Retina (tissue), 1 donor: ENCODE data around the gene PPP3CA.

ENCODE experiments used
- DNase-seq: peaks from one replicate; pipeline ENCODE4 v3.0.0-alpha.2; 2016

The PPP3CA gene

DNA sequence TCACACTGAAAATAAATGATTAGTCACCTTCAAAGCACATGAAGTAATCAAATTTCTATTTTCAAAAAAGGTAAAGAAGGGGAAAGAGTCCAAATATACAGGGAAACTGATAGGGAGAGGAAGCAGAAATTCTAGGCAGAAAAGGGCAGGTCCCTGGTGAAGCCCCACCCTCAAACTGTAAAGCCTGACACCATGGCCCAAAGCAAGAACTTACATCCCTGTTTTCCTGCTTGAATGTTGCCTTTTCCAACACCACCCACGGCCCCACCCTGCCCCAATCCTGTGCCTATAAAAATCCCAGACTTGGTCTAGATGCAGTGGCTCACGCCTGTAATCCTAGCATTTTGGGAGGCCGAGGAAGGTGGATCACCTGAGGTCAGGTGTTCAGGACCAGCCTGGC is 361.8 kb downstream of the PPP3CA start:
- DNase-seq, result no peak

GRCh38 chr4:100984901-100985300 is 362.4 kb downstream of the PPP3CA start:
- DNase-seq, result no peak

- no peak for DNase-seq
Observed at GRCh38 chr4:100983426-100983825, 363.9 kb downstream of the PPP3CA start.

GRCh38 chr4:100982345-100982744 is 365.0 kb downstream of the PPP3CA start:
- no peak for DNase-seq

- no peak for DNase-seq
Observed at GRCh38 chr4:100981447-100982204, 365.7 kb downstream of the PPP3CA start.

DNA sequence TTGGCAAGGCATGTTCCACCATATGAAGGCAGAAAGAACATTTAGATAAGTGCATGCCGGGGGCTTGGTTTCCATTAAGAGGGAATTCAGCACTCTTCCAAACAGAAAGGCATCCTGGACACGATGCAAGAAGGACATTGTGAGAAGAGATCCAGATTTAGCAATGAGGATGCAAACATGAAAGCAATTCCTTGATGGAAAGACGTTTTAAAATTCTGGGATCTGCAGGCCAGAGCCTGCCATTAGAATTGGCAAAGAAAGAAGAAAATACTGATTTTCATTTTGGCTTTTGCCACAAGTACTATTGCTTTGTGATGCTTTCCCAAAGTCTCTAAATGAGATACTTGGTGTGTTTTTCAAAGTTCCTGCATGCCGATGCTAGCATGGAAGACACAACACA is 367.6 kb downstream of the PPP3CA start:
- DNase-seq, result no peak

DNA sequence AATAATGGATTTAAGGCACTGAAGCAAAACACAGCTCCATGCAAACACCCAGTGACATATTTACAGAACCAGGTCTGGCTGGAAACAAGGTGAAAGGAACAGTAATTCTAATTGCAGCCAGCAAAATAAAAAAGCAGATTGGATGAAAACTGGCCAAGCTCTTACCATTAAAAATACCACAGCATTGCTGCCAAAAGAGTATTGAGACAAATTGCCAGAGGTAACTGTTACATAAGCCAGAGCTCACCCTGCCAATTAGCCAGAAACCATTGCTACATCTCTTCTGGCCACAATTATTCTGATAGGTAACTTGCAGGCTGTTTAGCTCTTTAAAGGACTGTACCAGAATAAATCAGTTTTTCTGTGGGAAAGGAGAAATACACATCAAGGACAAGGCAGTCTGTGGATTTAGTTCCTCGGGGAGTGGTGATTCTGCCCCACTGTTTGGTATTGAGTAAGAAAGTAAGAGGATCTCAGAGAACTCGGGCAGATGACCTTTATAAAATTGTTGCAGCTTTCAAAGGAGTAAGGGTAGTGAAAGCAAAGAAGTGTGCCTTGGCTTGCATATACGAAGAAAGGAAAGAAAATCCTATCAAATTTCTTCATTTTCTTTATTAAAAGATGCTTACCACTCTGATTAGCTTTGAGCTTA is 369.5 kb downstream of the PPP3CA start:
- no peak for DNase-seq

DNA sequence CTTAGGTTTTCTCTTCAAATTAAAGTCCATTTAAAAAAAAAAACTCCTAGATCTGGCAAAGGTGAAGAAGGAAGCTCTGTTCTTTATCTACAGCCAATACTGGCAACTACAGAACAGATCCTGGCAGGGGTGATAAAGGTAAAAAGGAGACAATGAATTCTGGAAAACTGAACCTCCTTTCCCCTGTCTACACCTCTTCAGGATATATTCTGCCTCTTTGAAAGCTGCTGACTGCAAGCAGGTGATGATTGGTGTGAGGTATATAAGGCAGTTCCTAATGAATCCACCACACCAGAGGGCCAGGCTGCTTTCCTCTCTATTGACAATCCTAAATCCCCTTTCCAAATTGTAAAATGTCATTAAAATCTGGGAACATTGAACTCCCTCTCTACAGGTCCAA is 370.1 kb downstream of the PPP3CA start:
- no peak for DNase-seq
